H9 (cell line): ENCODE results near the gene CDHR2. TPM values are rescaled to one million over a fixed set of nuclear protein-coding genes. Genes with fewer than 3 reads are reported as not detected.

Experiments used
- DNase-seq: peaks from one replicate; pipeline ENCODE4 v3.0.0-alpha.2; 2017
- H2AFZ ChIP-seq: one replicate; pipeline ENCODE4 v1.6.1; 2013; ENCODE audit warnings: mild to moderate bottlenecking, low read length, control low read depth, moderate library complexity
- H2AK5ac ChIP-seq: 2 replicates; pipeline ENCODE4 v1.6.1; 2013; ENCODE audit warnings: low read length, control low read depth, mixed read lengths; ENCODE audit not compliant: insufficient read length
- H2BK120ac ChIP-seq: one replicate; pipeline ENCODE4 v1.6.1; 2013; ENCODE audit warnings: low read depth, mild to moderate bottlenecking, low read length, control low read depth, inconsistent platforms; ENCODE audit not compliant: poor library complexity, severe bottlenecking
- H2BK12ac ChIP-seq: 2 replicates; pipeline ENCODE4 v1.6.1; 2013; ENCODE audit warnings: low read length, control low read depth, mixed read lengths, low read depth; ENCODE audit not compliant: insufficient read length
- H2BK15ac ChIP-seq: 2 replicates; pipeline ENCODE4 v1.6.1; 2013; ENCODE audit warnings: low read depth, low read length, control low read depth
- H2BK20ac ChIP-seq: one replicate; pipeline ENCODE4 v1.6.1; 2013; ENCODE audit warnings: low read depth, mild to moderate bottlenecking, low read length, control low read depth, inconsistent platforms; ENCODE audit not compliant: poor library complexity, severe bottlenecking
- H2BK5ac ChIP-seq: 2 replicates; pipeline ENCODE4 v1.6.1; 2013; ENCODE audit warnings: low read length, control low read depth, mixed read lengths; ENCODE audit not compliant: insufficient read length
- H3K14ac ChIP-seq: 2 replicates; pipeline ENCODE4 v1.6.1; 2013; ENCODE audit warnings: low read length, control low read depth; ENCODE audit not compliant: insufficient read depth
- H3K18ac ChIP-seq: 2 replicates; pipeline ENCODE4 v1.6.1; 2013; ENCODE audit warnings: low read depth, mild to moderate bottlenecking, mixed read lengths, low read length, control low read depth; ENCODE audit not compliant: insufficient read length
- H3K23ac ChIP-seq: 2 replicates; pipeline ENCODE4 v1.6.1; 2013; ENCODE audit warnings: low read length, control low read depth, mixed read lengths, low read depth; ENCODE audit not compliant: insufficient read length
- H3K23me2 ChIP-seq: 2 replicates; pipeline ENCODE4 v1.6.1; 2013; ENCODE audit warnings: low read depth, mild to moderate bottlenecking, mixed read lengths, low read length, control low read depth; ENCODE audit not compliant: insufficient read length, poor library complexity, severe bottlenecking
- H3K27ac ChIP-seq: 2 replicates; pipeline ENCODE4 v1.5.1; 2013; ENCODE audit warnings: low read length, control low read depth, mixed read lengths, low read depth; ENCODE audit not compliant: insufficient read length
- H3K27me3 ChIP-seq: 2 replicates; pipeline ENCODE4 v1.6.1; 2013; ENCODE audit warnings: low read length, control low read depth, inconsistent platforms; ENCODE audit not compliant: insufficient read depth
- H3K4ac ChIP-seq: 2 replicates; pipeline ENCODE4 v1.6.1; 2013; ENCODE audit warnings: low read depth, mild to moderate bottlenecking, control low read depth, inconsistent platforms, low read length, moderate library complexity
- H3K4me1 ChIP-seq: 2 replicates; pipeline ENCODE4 v1.6.1; 2013; ENCODE audit warnings: low read length, control low read depth, inconsistent platforms; ENCODE audit not compliant: insufficient read depth
- H3K4me2 ChIP-seq: 2 replicates; pipeline ENCODE4 v1.6.1; 2013; ENCODE audit warnings: low read length, control low read depth, mixed read lengths; ENCODE audit not compliant: insufficient read length, insufficient read depth
- H3K56ac ChIP-seq: 2 replicates; pipeline ENCODE4 v1.6.1; 2013; ENCODE audit warnings: low read depth, mild to moderate bottlenecking, mixed read lengths, low read length, control low read depth; ENCODE audit not compliant: insufficient read length
- H3K79me1 ChIP-seq: 2 replicates; pipeline ENCODE4 v1.6.1; 2013; ENCODE audit warnings: low read depth, mild to moderate bottlenecking, moderate library complexity, low read length, control low read depth, inconsistent platforms; ENCODE audit not compliant: insufficient read depth, poor library complexity, severe bottlenecking
- H3K79me2 ChIP-seq: 2 replicates; pipeline ENCODE4 v1.6.1; 2013; ENCODE audit warnings: low read length, control low read depth, inconsistent platforms; ENCODE audit not compliant: insufficient read depth
- H3K9ac ChIP-seq: 2 replicates; pipeline ENCODE4 v1.6.1; 2013; ENCODE audit warnings: low read length, control low read depth, mixed read lengths; ENCODE audit not compliant: insufficient read length; ENCODE audit errors: extremely low read depth
- H3K9me3 ChIP-seq: one replicate; pipeline ENCODE4 v1.6.1; 2013; ENCODE audit warnings: low read depth, low read length, inconsistent platforms; ENCODE audit not compliant: control insufficient read depth
- H3T11ph ChIP-seq: one replicate; pipeline ENCODE4 v1.6.1; 2013; ENCODE audit warnings: mild to moderate bottlenecking, low read length, control low read depth, inconsistent platforms
- H4K20me1 ChIP-seq: one replicate; pipeline ENCODE4 v1.6.1; 2013; ENCODE audit not compliant: control insufficient read depth, insufficient read length, insufficient read depth
- H4K5ac ChIP-seq: 2 replicates; pipeline ENCODE4 v1.6.1; 2013; ENCODE audit warnings: low read depth, mild to moderate bottlenecking, mixed read lengths, low read length, control low read depth; ENCODE audit not compliant: insufficient read length
- H4K8ac ChIP-seq: replicated peaks from 2 replicates; pipeline ENCODE4 v1.6.1; 2013; ENCODE audit warnings: low read length, control low read depth, mixed read lengths, low read depth; ENCODE audit not compliant: insufficient read length
- H4K91ac ChIP-seq: 2 replicates; pipeline ENCODE4 v1.6.1; 2013; ENCODE audit warnings: low read depth, mild to moderate bottlenecking, moderate library complexity, mixed read lengths, low read length, control low read depth; ENCODE audit not compliant: insufficient read length
- H3K27ac Mint-ChIP-seq, 3 experiments: 2 replicates in 2 of 3; 3 replicates in 1 of 3; pipeline ENCODE4 v1.8.0; 2020 to 2021; ENCODE audit warnings: mixed read lengths in 3 of 3, mild to moderate bottlenecking in 1 of 3, moderate library complexity in 1 of 3
- H3K27me3 Mint-ChIP-seq: 2 replicates; pipeline ENCODE4 v1.8.0; 2021; ENCODE audit warnings: low read depth, mild to moderate bottlenecking, moderate library complexity, mixed read lengths
- H3K36me3 Mint-ChIP-seq, 3 experiments: 2 replicates in 2 of 3; 3 replicates in 1 of 3; pipeline ENCODE4 v1.8.0; 2020 to 2021; ENCODE audit warnings: low read depth in 3 of 3, mixed read lengths in 3 of 3; ENCODE audit not compliant: insufficient read depth in 1 of 3
- H3K4me1 Mint-ChIP-seq, 2 experiments: 2 replicates each; pipeline ENCODE4 v1.8.0; 2020; ENCODE audit warnings: mixed read lengths in 2 of 2
- H3K4me3 Mint-ChIP-seq, 2 experiments: 2 replicates in 1 of 2; 3 replicates in 1 of 2; pipeline ENCODE4 v1.8.0; 2020 to 2021; ENCODE audit warnings: mild to moderate bottlenecking in 2 of 2, mixed read lengths in 2 of 2, moderate library complexity in 1 of 2
- H3K9me3 Mint-ChIP-seq, 2 experiments: 2 replicates in 1 of 2; 3 replicates in 1 of 2; pipeline ENCODE4 v1.8.0; 2020; ENCODE audit warnings: mild to moderate bottlenecking in 2 of 2, mixed read lengths in 2 of 2, moderate library complexity in 1 of 2
- CTCF ChIP-seq: fragments of 200-600 bp; sonication (generic); conservative IDR thresholded peaks from 3 replicates; pipeline ENCODE4 v1.8.0; 2021; ENCODE audit warnings: antibody characterized with exemption, mild to moderate bottlenecking
- WGBS: extraction: QIAGEN DNeasy Blood & Tissue Kit; methylation state at CpG from one replicate; pipeline ENCODE4 v1.1.7; 2013; ENCODE audit warnings: missing lambda C conversion rate, low lambda C conversion rate, mixed read lengths; ENCODE audit not compliant: insufficient read length; ENCODE audit errors: extremely low coverage; 5-methylcytosine and 5-hydroxymethylcytosine counted together
- total RNA-seq: library from RNA; stranded (reverse); gene quantifications from 2 replicates; pipeline ENCODE4 v1.2.1, GENCODE V29; 2021

Gene CDHR2
- total RNA-seq, 1 experiment from 2014 or later: 0.90 TPM

GRCh38 chr5:176633598-176633997, 84.5 kb downstream of the CDHR2 start:
- Histone ChIP-seq H3K18ac (no peak overlapping the region), H4K91ac (no peak overlapping the region), H3T11ph (no peak overlapping the region), H2BK5ac (no peak overlapping the region), H3K14ac (no peak overlapping the region), H3K4me1 (no peaks in the 10 kb centered on the region; the same call in 1 of the 2 replicates), H3K27me3 (peaks cover 6% of the 10 kb centered on the region; the same call in 1 of the 2 replicates), H4K5ac (no peak overlapping the region), H2BK120ac (no peak overlapping the region), H3K23me2 (peaks cover 8% of the 10 kb centered on the region), H3K23ac (no peak overlapping the region), H4K20me1 (no peaks in the 10 kb centered on the region), H3K4me2 (no peak overlapping the region), H3K79me2 (no peaks in the 10 kb centered on the region), H3K9me3 (no peaks in the 10 kb centered on the region), H2BK12ac (no peak overlapping the region), H4K8ac (no peak overlapping the region), H2BK15ac (no peak overlapping the region), H3K4ac (no peak overlapping the region), H3K56ac (no peak overlapping the region), H2BK20ac (no peak overlapping the region), H3K79me1 (no peaks in the 10 kb centered on the region), H3K27ac (no peak overlapping the region), H2AK5ac (no peak overlapping the region), H2AFZ (no peak overlapping the region), H3K9ac (no peak overlapping the region)
- Mint-ChIP-seq H3K4me3 (no peak overlapping the region), H3K27ac (no peak overlapping the region), H3K27me3 (peaks cover 72% of the 10 kb centered on the region), H3K36me3 (peaks cover 0 to 6% (median 2%) of the 10 kb centered on the region in 3 experiments; a peak in 4 of 7 replicates), H3K4me1 (peaks cover 42 to 56% of the 10 kb centered on the region in 2 experiments), H3K9me3 (peaks cover 0 to 10% of the 10 kb centered on the region in 2 experiments; a peak in 3 of 5 replicates)
- no peak for TF ChIP-seq CTCF
- no CpG with 5 or more reads among the region's 6 CpGs for WGBS
- no peak for DNase-seq
